Ishikawa (cell line): ENCODE data around the gene TBC1D14.

Source experiments
- CREB1 ChIP-seq: IDR thresholded peaks from 2 replicates; pipeline ENCODE4 v1.6.1; 2012; ENCODE audit warnings: low read depth
- RAD21 ChIP-seq: IDR thresholded peaks from 2 replicates; pipeline ENCODE4 v1.6.1; 2012; ENCODE audit warnings: low read depth

GRCh38 chr4:6986781-6987587 lies 77.4 kb downstream of the TBC1D14 start:
- TF ChIP-seq CREB1, result no peak
- no peak for TF ChIP-seq RAD21
